Stimulated activated memory B cell treated with anti-CD40 and anti-IgM and Interleukin-4, amounts not matched to agents 10 μg/mL and 1 μg/mL and 100 μg/mL, for 72 hours (primary cell): Measurements from ENCODE around the gene PAH.

Source experiments
- ATAC-seq: fragments of 150-1000 bp; cut with Tn5 transposase; 2 replicates; pipeline ENCODE4 v1.10.0; 2021
- H3K27ac Mint-ChIP-seq: one replicate; pipeline ENCODE4 v1.8.0; 2022; ENCODE audit warnings: mild to moderate bottlenecking, mixed read lengths
- H3K27me3 Mint-ChIP-seq: one replicate; pipeline ENCODE4 v1.8.0; 2022; ENCODE audit warnings: mixed read lengths
- H3K36me3 Mint-ChIP-seq: one replicate; pipeline ENCODE4 v1.8.0; 2022; ENCODE audit warnings: mixed read lengths
- H3K4me1 Mint-ChIP-seq: one replicate; pipeline ENCODE4 v1.8.0; 2022; ENCODE audit warnings: mixed read lengths
- H3K4me3 Mint-ChIP-seq: one replicate; pipeline ENCODE4 v1.8.0; 2022; ENCODE audit warnings: mild to moderate bottlenecking, moderate library complexity, mixed read lengths
- H3K9me3 Mint-ChIP-seq: one replicate; pipeline ENCODE4 v1.8.0; 2022; ENCODE audit warnings: mixed read lengths

The PAH gene

DNA sequence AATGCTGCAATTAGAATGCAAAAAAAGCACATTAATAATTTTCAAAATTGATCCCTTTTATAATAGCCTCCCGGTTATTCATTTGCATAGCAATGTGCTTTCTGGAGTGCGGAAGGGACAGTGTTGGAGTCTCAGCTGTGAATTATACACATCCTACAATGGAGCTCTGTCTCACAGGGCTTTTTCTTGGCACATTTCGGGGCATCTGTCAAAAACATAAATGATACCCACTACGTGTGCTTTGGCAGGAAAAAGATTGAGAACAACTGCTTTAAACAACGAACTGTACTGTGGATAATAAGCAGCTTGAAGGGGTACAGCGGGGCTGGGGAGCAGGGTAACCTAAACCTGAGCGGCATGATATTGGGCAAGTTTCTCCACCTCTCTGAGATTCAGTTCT is 123.1 kb downstream of the PAH start:
- H3K27me3 Mint-ChIP-seq, result peaks cover 22% of the 10 kb centered on the region
- no peak overlapping the region for H3K4me3 Mint-ChIP-seq
- H3K4me1 Mint-ChIP-seq, result no peaks in the 10 kb centered on the region
- ATAC-seq, result no peak
- no peaks in the 10 kb centered on the region for H3K9me3 Mint-ChIP-seq
- H3K36me3 Mint-ChIP-seq, result no peaks in the 10 kb centered on the region
- H3K27ac Mint-ChIP-seq, result no peak overlapping the region
